ENCODE data around the gene SLC25A46.

Gene SLC25A46

DNA sequence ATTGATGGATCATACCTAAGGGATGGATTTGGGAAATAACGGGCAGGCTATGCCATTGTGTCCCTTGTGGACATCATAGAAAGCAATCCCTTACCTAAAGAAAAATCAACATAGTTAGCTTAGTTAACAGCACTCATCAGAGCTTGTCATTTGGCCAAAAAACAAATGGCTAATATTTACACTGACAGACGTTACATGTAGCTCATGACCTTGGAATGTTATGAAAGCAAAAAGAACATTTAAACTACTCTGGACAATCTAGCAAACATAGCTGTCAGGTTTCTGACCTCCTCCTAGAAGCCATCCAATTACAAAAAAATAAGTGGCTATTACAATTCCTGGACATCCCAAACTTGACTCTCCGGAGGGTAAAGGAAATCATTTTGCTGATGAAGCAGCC is 36.1 kb upstream of the SLC25A46 start:
- Histone ChIP-seq H3K36me3 (ENCODE audit: control insufficient read depth, low read length) (no peaks in the 10 kb centered on the region), H3F3A (ENCODE audit: control insufficient read depth, insufficient read depth) (no peaks in the 10 kb centered on the region), H3K4me2 (ENCODE audit: low read length) (no peak overlapping the region), H3K27ac (ENCODE audit: low read depth, low read length) (no peak overlapping the region), H3K79me2 (ENCODE audit: control insufficient read depth, low read length) (no peaks in the 10 kb centered on the region), H3K4me1 (ENCODE audit: control insufficient read depth, low read length) (no peaks in the 10 kb centered on the region), H4K20me1 (ENCODE audit: control insufficient read depth, insufficient read depth, low read depth, low read length) (no peaks in the 10 kb centered on the region), H3K27me3 (ENCODE audit: control insufficient read depth, low read length) (no peaks in the 10 kb centered on the region), H3K9me3 (ENCODE audit: control insufficient read depth, insufficient read depth, low read length) (no peaks in the 10 kb centered on the region), H3K9me2 (replicated peaks; ENCODE audit: control insufficient read depth, low read length) (no peaks in the 10 kb centered on the region), H3K4me3 (ENCODE audit: low read length) (no peak overlapping the region)
- TF ChIP-seq EZH2phosphoT487 (IDR thresholded peaks at IDR 0.05; ENCODE audit: borderline replicate concordance, low read length) = no peak
- TF ChIP-seq, protein P1, sequence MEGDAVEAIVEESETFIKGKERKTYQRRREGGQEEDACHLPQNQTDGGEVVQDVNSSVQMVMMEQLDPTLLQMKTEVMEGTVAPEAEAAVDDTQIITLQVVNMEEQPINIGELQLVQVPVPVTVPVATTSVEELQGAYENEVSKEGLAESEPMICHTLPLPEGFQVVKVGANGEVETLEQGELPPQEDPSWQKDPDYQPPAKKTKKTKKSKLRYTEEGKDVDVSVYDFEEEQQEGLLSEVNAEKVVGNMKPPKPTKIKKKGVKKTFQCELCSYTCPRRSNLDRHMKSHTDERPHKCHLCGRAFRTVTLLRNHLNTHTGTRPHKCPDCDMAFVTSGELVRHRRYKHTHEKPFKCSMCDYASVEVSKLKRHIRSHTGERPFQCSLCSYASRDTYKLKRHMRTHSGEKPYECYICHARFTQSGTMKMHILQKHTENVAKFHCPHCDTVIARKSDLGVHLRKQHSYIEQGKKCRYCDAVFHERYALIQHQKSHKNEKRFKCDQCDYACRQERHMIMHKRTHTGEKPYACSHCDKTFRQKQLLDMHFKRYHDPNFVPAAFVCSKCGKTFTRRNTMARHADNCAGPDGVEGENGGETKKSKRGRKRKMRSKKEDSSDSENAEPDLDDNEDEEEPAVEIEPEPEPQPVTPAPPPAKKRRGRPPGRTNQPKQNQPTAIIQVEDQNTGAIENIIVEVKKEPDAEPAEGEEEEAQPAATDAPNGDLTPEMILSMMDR (IDR thresholded peaks at IDR 0.05; ENCODE audit: low read depth, low read length, poor library complexity, severe bottlenecking) = no peak

DNA sequence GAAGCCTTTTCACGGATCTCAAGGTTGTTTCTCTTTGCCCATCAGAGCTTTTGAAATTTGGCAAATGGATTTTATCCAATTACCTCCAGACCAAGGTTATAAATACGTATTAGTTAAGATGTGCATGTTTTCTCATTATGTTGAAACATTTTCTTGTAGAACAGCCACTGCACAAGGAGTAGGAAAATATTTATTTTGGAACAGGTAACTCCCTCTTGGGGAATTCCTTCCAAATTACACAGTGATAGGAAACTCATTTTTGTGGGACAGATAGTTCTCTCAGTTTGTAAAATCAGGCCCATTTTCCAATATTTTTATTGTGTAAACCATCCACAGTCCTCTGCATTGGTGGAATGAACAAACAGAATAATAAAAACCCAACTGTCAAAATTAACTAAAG is 35.3 kb upstream of the SLC25A46 start:
- no peak overlapping the region for H3K4me2 ChIP-seq (ENCODE audit: low read length)
- no peaks in the 10 kb centered on the region for H3K9me3 ChIP-seq (ENCODE audit: control insufficient read depth, insufficient read depth, low read length)
- H3K4me3 ChIP-seq (ENCODE audit: low read length) = no peak overlapping the region
- no peak overlapping the region for H3K27ac ChIP-seq (ENCODE audit: low read depth, low read length)
- H3K4me1 ChIP-seq (ENCODE audit: control insufficient read depth, low read length) = no peaks in the 10 kb centered on the region
- TF ChIP-seq, protein P1 (IDR thresholded peaks at IDR 0.05; ENCODE audit: low read depth, low read length, poor library complexity, severe bottlenecking) = no peak
- TF ChIP-seq EZH2phosphoT487 (IDR thresholded peaks at IDR 0.05; ENCODE audit: borderline replicate concordance, low read length) = no peak
- H3K36me3 ChIP-seq (ENCODE audit: control insufficient read depth, low read length) = no peaks in the 10 kb centered on the region
- H4K20me1 ChIP-seq (ENCODE audit: control insufficient read depth, insufficient read depth, low read depth, low read length) = no peaks in the 10 kb centered on the region
- no peaks in the 10 kb centered on the region for H3K79me2 ChIP-seq (ENCODE audit: control insufficient read depth, low read length)
- no peaks in the 10 kb centered on the region for H3K9me2 ChIP-seq (replicated peaks; ENCODE audit: control insufficient read depth, low read length)
- no peaks in the 10 kb centered on the region for H3K27me3 ChIP-seq (ENCODE audit: control insufficient read depth, low read length)
- H3F3A ChIP-seq (ENCODE audit: control insufficient read depth, insufficient read depth) = no peaks in the 10 kb centered on the region

- H3K27me3 ChIP-seq (ENCODE audit: control insufficient read depth, low read length) = no peaks in the 10 kb centered on the region
- no peak for TF ChIP-seq EZH2phosphoT487 (IDR thresholded peaks at IDR 0.05; ENCODE audit: borderline replicate concordance, low read length)
- TF ChIP-seq, protein P1 (IDR thresholded peaks at IDR 0.05; ENCODE audit: low read depth, low read length, poor library complexity, severe bottlenecking) = no peak
- H4K20me1 ChIP-seq (ENCODE audit: control insufficient read depth, insufficient read depth, low read depth, low read length) = no peaks in the 10 kb centered on the region
- H3K79me2 ChIP-seq (ENCODE audit: control insufficient read depth, low read length) = no peaks in the 10 kb centered on the region
- no peaks in the 10 kb centered on the region for H3K9me3 ChIP-seq (ENCODE audit: control insufficient read depth, insufficient read depth, low read length)
- no peak overlapping the region for H3K4me2 ChIP-seq (ENCODE audit: low read length)
- no peaks in the 10 kb centered on the region for H3K36me3 ChIP-seq (ENCODE audit: control insufficient read depth, low read length)
- no peaks in the 10 kb centered on the region for H3F3A ChIP-seq (ENCODE audit: control insufficient read depth, insufficient read depth)
- H3K27ac ChIP-seq (ENCODE audit: low read depth, low read length) = no peak overlapping the region
- H3K4me3 ChIP-seq (ENCODE audit: low read length) = no peak overlapping the region
- no peaks in the 10 kb centered on the region for H3K9me2 ChIP-seq (replicated peaks; ENCODE audit: control insufficient read depth, low read length)
- H3K4me1 ChIP-seq (ENCODE audit: control insufficient read depth, low read length) = no peaks in the 10 kb centered on the region
Observed at GRCh38 chr5:110705349-110705748, 33.5 kb upstream of the SLC25A46 start.
